ENCODE data around the gene KLHDC8A. TPM values are rescaled to one million over a fixed set of nuclear protein-coding genes. Genes with fewer than 3 reads are reported as not detected.

The KLHDC8A gene
- total RNA-seq, 4 donors from 2014 or later, result 4.1 to 5.5 (median 4.6) TPM

- H3K4me3 ChIP-seq, result no peak overlapping the region
- no peaks in the 10 kb centered on the region for H3K9me3 ChIP-seq
- H3K27me3 ChIP-seq, result peaks cover 0 to 8% of the 10 kb centered on the region in 2 donors
- 43 to 49% methylated on average over 11 of the region's 11 CpGs for WGBS, 2 donors
- TF ChIP-seq EP300 (IDR thresholded peaks at IDR 0.05) (no peak), CTCF (IDR thresholded peaks at IDR 0.05) (no peak), POLR2A (IDR thresholded peaks at IDR 0.05) (no peak)
- peaks cover 0 to 26% (median 0%) of the 10 kb centered on the region in 4 donors for H3K4me1 ChIP-seq
- no peaks in the 10 kb centered on the region for H3K36me3 ChIP-seq
- peak overlapping the region in 3 of 4 donors; percentile 47 to 73 (median 66) for H3K27ac ChIP-seq
- DNase-seq (ENCODE audit: low spot score in 2 of 2), result no peak
Measured at GRCh38 chr1:205359771-205360565, 3.2 kb upstream of the KLHDC8A start.

- TF ChIP-seq EP300 (IDR thresholded peaks at IDR 0.05) (no peak), CTCF (IDR thresholded peaks at IDR 0.05) (no peak), POLR2A (IDR thresholded peaks at IDR 0.05) (no peak)
- H3K9me3 ChIP-seq, result no peaks in the 10 kb centered on the region
- no peak overlapping the region for H3K27ac ChIP-seq
- H3K4me3 ChIP-seq, result no peak overlapping the region
- peaks cover 0 to 35% (median 0%) of the 10 kb centered on the region in 4 donors for H3K4me1 ChIP-seq
- H3K27me3 ChIP-seq, result peaks cover 0 to 8% of the 10 kb centered on the region in 2 donors
- H3K36me3 ChIP-seq, result no peaks in the 10 kb centered on the region
- DNase-seq (ENCODE audit: low spot score in 2 of 2), result no peak
Measured at GRCh38 chr1:205358579-205358978, 1.9 kb upstream of the KLHDC8A start.

- Histone ChIP-seq H3K9me3 (no peaks in the 10 kb centered on the region), H3K4me1 (peaks cover 0 to 33% (median 0%) of the 10 kb centered on the region in 4 donors), H3K27me3 (peaks cover 0 to 8% of the 10 kb centered on the region in 2 donors), H3K27ac (peak overlapping the region in 2 of 4 donors; percentile 54 to 86), H3K36me3 (no peaks in the 10 kb centered on the region), H3K4me3 (no peak overlapping the region)
- WGBS, 2 donors, result 82 to 86% methylated on average over 3 of the region's 3 CpGs
- TF ChIP-seq POLR2A (IDR thresholded peaks at IDR 0.05) (no peak), EP300 (IDR thresholded peaks at IDR 0.05) (no peak), CTCF (IDR thresholded peaks at IDR 0.05) (no peak)
- DNase-seq (ENCODE audit: low spot score in 2 of 2), result no peak
Measured at GRCh38 chr1:205357567-205357966, 845 bp upstream of the KLHDC8A start.

- H3K9me3 ChIP-seq, result no peaks in the 10 kb centered on the region
- WGBS, 2 donors, result 43 to 50% methylated on average over 3 of the region's 3 CpGs
- H3K36me3 ChIP-seq, result no peaks in the 10 kb centered on the region
- peak overlapping the region in 3 of 4 donors; percentile 4 to 86 (median 8) for H3K27ac ChIP-seq
- peaks cover 0 to 33% (median 0%) of the 10 kb centered on the region in 4 donors for H3K4me1 ChIP-seq
- no peak overlapping the region for H3K4me3 ChIP-seq
- DNase-seq (ENCODE audit: low spot score in 2 of 2), result no peak
- no peak for TF ChIP-seq CTCF (IDR thresholded peaks at IDR 0.05)
- peak in 1 of 2 donors; percentile 34 for TF ChIP-seq EP300 (IDR thresholded peaks at IDR 0.05)
- no peak for TF ChIP-seq POLR2A (IDR thresholded peaks at IDR 0.05)
- H3K27me3 ChIP-seq, result peaks cover 0 to 8% of the 10 kb centered on the region in 2 donors
Measured at GRCh38 chr1:205355075-205355453, 1.7 kb downstream of the KLHDC8A start.

Data from tibial nerve (tissue), 4 donors.